ENCODE data around the gene GLUD1.
"Not testable (repeated sequence)": the region's sequence is repeated elsewhere in the genome, so short reads cannot be mapped to it uniquely, and the experiment has no call there.

Gene GLUD1

DNA sequence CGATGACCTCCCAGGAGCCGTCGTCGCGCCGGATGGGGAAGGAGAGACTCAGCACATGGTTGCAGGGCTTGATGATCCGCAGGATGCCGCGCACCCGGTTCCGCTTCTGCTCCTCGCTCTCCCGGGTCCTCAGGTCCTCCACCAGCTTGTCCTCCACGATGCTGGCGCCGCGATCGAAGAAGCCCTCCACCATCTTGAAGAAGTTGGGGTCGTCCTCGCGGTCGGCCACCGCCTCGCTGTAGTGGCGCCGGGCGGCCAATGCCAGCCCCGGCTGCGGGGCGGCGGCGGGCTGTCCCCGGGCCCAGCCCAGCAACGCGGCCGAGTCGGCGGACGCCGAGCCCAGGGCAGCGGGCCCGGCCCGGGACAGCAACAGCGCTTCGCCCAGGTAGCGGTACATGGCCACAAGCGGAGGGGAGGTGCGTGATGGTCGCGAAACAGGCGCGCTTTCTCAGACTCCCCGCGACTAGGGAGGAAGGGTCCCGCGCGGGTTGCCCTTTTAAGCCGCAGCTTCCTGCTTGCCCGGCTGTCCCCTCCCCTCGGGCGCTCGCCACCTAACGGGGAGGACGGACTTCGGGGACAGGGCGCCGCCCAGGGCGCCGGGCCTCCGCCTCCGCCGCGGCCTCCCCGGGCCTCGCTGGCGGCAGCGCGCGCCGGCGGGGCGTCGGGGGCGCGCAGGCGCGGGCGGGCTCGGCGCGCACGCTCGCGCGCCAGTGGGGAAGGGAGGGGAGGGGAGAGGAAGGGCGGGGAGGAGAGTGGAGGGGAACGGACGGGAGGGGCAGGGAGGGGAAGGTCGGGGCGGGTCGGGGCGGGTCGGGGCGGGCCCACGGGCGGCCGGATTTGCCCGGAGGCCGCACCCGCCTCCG, at the start of gene GLUD1, which contains the start of gene SHLD2:
TSS of gene GLUD1 (minus strand) at position 471 of the 863 bp plus-strand sequence. CDS start at position 397, 74 bp downstream.
TSS of gene SHLD2 (plus strand) at position 834 of the 863 bp plus-strand sequence. CDS start 56,149 bp downstream, outside the sequence.
- DNase-seq = peak; percentile 89

- DNase-seq = not testable (repeated sequence)
Observed at GRCh38 chr10:87143109-87143418, 48.4 kb upstream of the GLUD1 start.

- not testable (repeated sequence) for DNase-seq
Observed at GRCh38 chr10:87142230-87143108, 47.8 kb upstream of the GLUD1 start.

DNA sequence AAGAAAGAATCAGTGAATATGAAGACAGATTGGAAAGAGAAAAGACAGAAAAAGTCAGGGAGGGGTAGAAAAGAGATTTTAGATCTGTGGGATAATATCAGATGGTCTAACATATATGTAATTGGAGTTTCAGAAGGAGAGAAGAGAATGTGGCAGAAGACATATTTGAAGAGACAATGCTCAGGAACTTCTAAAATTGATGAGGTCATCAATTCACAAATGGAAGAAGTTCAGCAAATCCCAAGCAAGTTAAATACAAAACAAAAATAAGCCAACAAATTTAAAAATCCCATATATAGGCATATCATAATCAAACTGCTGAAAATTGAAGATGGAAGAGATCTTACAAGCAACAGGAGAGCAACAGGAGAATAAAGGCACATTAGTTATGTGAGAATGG, 42.8 kb upstream of the GLUD1 start:
- not testable (repeated sequence) for DNase-seq

DNA sequence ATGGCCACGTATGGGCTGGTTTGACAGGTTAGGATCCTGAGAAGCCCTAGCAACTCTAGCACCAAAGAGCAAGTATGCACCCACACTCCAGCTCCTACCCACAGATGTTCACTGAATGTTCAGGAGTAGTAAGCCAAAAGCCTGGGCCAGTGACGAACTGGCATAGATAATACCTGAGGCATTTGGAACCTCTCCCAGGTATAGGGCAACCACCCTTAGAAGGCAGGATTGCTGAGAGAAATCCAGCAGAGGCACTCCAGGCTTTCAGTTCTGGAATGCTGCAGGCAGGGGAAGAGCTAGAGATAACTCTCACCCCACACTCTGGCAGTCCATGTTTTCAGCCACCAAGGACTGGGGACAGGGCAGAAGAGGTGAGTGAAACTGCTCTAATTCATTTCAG, 39.8 kb upstream of the GLUD1 start:
- DNase-seq = not testable (repeated sequence)

- DNase-seq = not testable (repeated sequence)
Observed at GRCh38 chr10:87133936-87134335, 39.3 kb upstream of the GLUD1 start.

DNA sequence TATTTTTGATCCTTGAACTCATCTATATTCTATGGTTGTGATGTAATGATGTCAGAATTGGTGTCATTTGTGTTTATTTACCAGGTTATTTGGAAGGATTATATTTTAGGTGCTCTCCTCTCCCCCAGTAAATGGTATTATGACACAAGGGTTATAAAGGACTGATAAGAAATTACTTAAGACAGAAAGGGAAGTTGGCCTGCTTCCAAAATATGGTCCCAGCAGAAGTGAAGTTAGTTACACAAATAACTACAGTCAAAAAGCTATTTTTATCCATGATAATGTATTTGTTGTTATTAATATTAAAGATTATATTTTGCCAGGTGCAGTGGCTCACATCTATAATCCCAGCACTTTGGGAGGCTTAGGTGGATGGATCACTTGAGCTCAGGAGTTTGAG, 37.5 kb upstream of the GLUD1 start:
- DNase-seq = not testable (repeated sequence)

GRCh38 chr10:87127607-87128156, 33.0 kb upstream of the GLUD1 start:
- not testable (repeated sequence) for DNase-seq

- DNase-seq = not testable (repeated sequence)
Observed at GRCh38 chr10:87127048-87127447, 32.4 kb upstream of the GLUD1 start.

GRCh38 chr10:87123351-87123750, 28.7 kb upstream of the GLUD1 start:
- not testable (repeated sequence) for DNase-seq

GRCh38 chr10:87119029-87119428, 24.4 kb upstream of the GLUD1 start:
- not testable (repeated sequence) for DNase-seq

- DNase-seq = not testable (repeated sequence)
Observed at GRCh38 chr10:87118122-87118521, 23.5 kb upstream of the GLUD1 start.

DNA sequence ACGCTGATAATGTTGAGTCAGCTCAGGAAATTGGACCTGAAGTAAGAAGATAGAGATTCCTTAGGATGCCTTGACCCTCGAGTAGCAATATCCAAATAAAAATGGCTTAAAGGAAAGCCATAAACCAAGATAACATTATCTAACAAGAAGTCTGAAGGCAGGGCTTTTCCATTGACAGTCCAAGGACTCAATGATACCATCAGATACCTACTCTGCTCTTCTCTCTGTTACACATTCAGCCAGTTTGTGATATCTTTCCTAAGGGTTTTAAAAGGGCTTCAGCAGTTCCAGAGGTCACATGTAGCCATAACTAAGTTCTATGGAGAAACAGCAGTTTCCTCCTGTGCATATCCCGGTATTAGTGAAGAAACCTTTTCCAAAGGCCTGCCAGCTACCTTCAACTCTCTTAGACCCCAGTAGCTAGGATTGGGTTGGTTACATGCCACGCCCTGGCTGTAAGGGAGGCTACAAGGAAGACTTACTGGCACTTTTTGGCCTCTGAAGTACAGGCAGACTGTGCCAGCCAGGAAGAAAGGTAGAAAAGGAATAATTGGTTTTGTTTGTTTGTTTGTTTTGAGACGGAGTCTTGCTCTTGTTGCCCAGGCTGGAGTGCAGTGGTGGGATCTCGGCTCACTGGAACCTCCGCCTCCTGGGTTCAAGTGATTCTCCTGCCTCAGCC, 10.9 kb upstream of the GLUD1 start:
- DNase-seq = no peak

GRCh38 chr10:87104727-87105126, 10.1 kb upstream of the GLUD1 start:
- not testable (repeated sequence) for DNase-seq

DNA sequence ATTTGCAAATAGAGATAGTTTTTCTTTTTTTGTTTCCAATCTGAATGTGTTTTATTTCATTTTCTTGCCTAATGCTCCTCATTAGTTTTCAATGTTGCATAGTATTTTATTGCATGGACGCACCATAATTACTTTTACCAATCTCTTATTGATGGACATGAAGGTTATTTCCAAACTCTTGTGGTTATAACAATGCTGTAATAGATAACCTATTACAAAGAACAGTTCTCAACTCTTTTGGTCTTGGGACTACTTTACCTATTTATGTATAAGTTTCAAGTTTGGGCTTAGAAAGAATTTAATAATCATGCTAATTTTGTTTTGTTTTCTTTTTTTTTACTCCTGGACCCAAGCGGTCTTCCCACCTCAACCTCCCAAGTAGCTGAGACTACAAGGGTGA, 7.4 kb upstream of the GLUD1 start:
- no peak for DNase-seq

DNA sequence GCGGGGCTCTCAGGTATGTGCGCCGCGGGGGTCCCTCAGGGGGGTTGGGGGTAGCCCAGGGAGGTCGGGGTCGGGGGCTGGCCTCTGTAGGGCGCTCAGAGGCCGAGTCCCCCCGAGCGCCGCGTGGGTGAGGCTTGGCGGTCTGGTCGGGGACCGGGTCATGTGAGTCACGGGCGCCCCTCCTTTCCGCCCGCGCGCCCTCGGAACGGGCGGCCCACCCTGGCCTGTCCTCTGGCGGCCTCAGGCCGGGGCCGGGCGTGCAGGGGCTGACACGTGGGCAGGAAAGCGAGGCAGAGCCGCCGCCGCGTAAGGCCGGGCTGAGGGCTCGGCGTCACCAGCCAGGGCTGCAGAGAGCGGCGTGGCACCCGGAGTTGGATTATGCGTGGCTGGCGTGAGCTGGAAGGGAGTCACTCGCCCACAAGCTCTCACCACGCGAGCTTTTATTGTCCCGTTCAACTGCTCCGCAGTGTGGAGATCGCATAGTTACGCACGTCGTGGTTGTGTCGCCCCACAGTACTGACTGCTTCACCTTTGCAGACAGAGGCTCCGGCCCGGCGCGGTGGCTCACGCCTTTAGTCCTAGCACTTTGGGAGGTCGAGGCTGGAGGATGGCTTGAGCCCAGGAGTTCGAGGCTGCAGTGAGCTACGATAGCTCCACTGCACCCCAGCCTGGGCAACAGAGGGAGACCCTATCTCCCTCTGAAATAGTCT, 748 bp upstream of the GLUD1 start:
- DNase-seq = peak; percentile 80

GRCh38 chr10:87093632-87094372, 841 bp downstream of the GLUD1 start:
- peak; percentile 77 for DNase-seq

DNA sequence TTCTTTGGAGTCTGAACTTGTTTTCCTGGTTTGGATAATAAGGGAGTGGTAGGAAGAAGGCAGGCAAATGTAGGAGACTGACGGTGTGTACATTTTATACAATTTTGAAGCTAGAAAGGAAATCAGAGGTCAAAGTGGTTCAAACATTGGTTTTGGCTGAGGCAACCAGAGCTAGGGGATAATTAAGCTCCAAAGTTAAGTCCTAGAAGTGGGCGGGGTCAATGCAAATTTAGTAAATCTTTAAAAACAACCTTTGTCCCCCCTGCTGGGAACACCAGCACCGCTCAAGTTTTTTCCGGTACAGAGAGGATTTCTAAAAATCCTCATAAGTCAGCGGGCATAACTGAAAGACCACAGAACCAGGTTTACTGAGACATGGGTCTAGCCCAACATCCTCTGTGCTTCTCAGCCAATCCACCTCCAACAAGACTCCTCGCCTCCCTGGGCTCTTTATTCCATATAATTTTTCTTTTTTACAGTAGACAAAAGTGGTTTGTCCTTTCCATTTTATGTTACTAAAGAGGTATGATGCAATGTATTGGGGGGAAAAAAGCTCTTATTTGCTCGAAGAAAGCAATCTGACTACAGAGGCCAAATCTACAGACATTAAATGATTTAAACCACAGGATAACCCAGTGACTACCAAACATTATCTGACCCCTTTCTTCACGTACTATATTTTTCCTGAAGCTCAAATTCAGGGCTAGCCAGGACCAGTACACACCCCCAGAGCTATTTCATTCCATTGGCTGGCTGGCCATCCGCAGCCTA, 1.6 kb downstream of the GLUD1 start:
- DNase-seq = peak; percentile 30

DNA sequence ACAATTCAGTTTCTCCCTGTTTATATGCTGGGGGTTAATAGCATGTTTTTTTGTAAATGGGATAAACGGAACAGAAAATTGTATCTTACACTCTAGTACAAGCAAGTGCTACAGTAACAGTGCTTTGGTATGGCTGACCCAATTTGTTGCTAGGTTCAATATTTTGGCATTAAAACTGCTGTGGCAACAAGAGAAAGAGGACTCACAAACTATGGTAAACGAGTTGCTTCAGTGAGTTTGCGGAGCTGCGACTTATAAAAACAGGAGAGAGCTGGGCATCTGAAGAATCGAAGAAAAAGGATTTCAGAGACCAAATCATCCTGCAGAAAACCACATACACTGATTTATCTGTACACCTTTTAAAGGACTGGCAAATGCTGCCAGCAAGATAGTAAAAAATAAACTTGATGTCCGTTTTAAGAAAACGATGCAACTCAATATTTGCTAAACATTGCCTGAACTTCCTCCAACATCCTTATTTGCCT, 2.2 kb downstream of the GLUD1 start:
- DNase-seq = no peak

- no peak for DNase-seq
Observed at GRCh38 chr10:87090779-87091178, 3.9 kb downstream of the GLUD1 start.

All from activated naive CD4-positive, alpha-beta T cell treated with Interleukin-2 at 50 U/mL for 16 hours (primary cell).